Stimulated activated naive CD8-positive, alpha-beta T cell treated with anti-CD3 and anti-CD28 coated beads, Interleukin-15, Interleukin-2, amounts not matched to agents 100 U/mL and 50 U/mL, for 24 hours (primary cell): ENCODE data around the gene VIPR1.

Source experiments
- ATAC-seq: fragments of 150-1000 bp; cut with Tn5 transposase; one replicate; pipeline ENCODE4 v1.10.0; 2021
- DNase-seq: peaks from one replicate; pipeline ENCODE4 v3.0.0; 2021

Gene VIPR1

DNA sequence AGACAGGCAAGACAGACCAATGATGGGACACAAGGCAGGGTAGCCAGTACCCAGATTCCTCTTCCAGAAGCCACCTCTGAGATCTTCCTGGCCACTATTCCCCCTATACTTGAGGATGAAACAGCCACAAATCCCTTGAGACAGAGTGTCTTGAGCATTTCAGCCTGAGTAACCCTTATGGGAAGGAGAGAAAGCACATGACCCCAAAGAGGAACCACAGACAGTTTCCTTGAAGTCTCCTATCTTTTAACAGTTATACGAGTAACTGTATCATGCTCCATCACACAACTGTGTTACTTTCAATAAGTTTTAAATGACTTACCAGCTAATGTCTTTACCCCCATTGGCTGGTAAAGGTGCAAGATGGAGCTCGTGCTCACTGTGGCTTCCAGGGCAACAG is 9.3 kb downstream of the VIPR1 start:
- ATAC-seq (no peak), DNase-seq (no peak)

DNA sequence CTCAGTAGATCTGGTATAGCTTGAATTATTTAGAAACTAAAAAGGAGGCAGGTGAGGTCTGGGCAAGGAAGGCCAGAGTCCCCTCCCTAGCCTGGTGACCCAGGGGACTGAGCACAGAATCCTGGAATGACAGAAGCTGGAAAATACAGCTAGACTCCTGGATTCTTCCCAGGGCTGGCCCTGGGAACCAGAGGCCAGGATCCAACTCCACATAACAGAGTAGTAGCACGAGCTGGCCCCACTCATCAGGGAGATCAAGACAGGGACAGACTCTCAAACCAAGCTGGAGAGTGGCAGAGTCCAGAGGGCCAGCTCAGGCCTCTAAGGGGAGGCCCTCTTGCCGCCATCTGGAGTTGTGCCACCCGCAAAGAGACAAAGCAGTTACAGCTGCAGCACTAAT is 10.7 kb downstream of the VIPR1 start:
- no peak for ATAC-seq
- no peak for DNase-seq

DNA sequence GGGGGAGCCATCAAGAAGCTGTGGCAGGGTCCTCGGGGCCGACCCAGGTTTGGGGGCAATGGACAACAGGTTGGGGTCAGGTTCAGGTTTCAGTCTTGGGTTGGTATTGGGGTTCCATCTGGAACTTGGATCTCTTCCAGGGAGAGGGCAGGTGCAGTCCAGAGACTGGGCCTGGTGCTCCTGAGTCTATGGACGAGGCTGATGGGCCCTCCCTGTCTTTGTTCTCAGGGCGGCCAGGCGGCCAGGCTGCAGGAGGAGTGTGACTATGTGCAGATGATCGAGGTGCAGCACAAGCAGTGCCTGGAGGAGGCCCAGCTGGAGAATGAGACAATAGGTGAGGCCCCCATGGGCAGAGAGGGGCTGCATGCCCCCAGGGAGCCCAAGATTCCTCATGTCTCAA is 11.1 kb downstream of the VIPR1 start:
- ATAC-seq (no peak), DNase-seq (no peak)

DNA sequence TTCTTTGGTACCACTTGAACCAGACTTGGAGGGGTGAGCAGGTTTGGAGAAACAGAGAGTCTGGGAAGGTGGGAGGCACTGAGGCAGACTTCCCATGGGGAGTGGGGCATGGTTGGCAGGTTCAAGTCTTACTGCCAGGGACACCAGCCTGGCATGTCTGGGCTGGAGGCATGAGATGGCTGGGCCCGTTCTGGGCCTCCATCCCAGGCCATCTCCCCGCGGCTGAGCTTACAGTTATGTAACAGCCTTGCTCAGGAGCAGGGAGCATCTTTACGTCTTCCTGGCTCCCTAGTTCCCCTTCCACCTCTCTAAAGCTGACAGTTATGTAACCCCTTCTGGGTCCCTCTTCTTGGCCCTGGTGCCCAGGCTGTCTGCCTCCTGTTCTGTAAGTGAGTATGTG is 12.4 kb downstream of the VIPR1 start:
- DNase-seq (no peak), ATAC-seq (no peak)

DNA sequence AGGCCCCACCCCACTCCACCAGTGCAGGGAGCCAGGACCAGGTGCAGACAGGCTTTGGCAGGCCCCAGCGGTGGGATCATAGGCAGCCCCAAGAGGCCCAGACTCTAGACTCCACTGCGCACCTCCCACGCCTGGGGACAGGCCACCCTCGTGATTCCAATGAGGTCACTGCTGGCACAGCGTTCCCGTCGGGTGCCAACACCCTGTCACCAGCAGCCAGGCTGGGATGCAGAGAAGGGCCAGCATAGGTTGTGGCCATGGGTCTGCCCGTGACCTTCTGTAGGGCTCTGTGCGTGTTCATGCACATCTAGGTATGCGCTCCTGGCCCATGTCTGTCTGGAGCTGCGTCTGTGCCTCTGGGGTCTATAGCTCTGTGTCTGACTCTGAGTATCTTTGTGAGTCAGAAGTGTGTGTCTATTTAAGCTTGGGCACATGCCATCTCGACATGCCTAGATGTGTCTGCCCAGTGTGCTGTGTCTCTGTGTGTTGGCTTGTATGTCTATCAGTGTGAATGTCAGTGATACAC is 13.0 kb downstream of the VIPR1 start:
- ATAC-seq (no peak), DNase-seq (no peak)

DNA sequence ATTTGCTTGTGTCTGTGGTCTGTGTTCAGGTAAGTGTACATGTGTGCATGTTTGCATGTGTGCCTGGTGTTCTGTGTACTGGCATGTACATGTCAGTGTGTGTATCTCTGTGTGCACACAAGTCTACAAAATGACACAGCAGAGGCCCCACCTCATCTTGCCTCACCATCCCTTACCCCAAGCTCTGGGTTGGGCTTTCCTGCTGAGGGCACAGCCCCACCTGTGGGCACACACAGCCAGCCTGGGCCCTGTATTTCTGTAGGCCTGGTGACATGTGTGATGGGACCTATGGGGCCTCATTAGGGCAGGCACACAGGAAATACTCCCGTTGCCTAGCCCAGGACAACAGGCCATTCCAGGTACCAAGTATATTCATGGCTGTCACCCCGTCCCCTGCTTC is 13.5 kb downstream of the VIPR1 start:
- ATAC-seq (no peak), DNase-seq (no peak)

DNA sequence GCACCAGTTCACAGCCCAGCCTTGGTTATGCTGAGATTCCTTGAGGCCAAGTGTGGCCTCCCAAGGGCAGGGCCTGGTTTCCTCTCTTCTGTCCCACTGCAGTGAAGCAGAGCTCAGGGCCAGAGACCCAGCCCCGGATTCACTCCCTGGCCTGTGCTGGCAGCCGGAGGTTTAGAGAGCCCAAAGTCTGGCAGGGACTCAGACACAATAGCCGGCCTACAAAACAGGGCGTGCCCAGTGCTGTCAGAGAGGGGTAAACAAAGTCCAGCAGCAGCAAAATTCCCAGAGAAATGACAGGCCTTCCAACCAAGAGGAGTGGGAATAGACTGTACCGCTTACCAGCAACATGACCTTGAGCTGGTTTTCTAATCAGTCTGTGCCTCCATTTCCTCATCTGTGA is 14.0 kb downstream of the VIPR1 start:
- ATAC-seq = no peak
- no peak for DNase-seq

DNA sequence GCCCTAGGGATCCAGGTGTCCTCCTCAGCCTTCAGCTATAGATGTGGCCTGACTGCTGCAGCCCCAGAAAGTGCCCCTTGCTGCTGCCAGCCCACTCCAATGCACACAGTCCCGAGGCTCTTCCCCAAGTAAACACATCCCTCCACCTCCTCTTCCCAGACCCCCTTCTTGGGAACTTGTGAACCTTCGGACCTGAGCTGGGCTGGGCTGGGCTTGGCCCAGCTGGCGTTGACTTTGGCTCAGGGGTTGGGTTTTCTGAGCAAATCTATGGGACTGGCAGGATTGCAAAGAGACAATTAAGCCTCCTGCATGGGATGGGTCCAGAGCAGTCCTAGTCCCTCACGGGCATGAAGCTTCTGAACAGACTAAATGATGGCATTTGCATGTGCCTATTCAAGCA is 14.7 kb downstream of the VIPR1 start:
- ATAC-seq (no peak), DNase-seq (no peak)

DNA sequence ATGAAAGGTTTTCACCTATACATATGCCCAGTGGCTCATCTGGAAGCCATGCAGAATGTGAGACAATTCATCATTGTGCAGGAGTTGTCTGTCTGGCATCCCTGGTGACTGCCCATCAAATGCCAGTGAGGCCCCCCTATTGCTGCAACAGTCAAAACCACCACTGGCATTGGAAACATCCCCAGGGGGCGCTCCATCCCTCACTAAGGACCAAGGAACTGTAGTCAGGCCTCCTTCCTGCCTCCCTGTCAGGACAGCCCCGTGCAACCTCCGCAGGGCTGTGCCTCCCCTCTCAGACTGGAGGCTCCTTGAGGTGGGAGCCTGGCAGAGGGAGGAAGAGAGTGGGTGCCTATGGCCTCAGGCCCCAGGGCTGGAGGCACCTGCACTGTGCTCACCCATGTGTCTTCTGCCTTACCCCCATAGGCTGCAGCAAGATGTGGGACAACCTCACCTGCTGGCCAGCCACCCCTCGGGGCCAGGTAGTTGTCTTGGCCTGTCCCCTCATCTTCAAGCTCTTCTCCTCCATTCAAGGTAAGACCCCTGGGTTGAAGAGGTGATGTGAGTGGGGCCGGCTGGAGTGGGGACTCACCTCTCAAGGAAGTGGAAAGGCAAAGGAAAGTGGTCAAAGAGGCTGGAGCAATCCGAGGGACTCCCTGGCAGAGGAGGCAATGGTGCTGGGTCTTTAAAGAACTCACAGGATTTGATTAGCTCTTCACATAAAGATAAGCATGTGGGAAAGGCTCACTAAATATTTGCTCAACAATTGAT is 16.5 kb downstream of the VIPR1 start:
- DNase-seq = peak; percentile 38
- no peak for ATAC-seq

DNA sequence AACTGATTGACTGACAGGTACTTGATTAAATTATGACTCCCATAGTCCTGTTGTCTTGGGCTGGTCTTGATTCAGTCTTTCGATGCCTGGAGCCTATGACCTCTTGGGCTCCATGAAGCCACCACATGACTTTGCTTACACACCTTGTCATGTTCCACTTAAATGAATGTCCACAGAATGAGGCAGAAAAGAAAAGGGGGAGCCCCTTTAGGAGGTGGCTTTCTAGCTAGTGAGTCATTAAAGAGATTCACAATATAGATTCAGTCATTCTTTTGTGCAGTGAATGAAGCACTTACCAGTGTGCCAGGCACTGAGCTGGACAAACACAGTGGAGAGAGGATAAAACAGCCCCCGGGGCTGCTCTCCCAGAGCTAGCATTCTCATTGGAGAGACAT is 17.1 kb downstream of the VIPR1 start:
- ATAC-seq (peak; percentile 91), DNase-seq (no peak)

DNA sequence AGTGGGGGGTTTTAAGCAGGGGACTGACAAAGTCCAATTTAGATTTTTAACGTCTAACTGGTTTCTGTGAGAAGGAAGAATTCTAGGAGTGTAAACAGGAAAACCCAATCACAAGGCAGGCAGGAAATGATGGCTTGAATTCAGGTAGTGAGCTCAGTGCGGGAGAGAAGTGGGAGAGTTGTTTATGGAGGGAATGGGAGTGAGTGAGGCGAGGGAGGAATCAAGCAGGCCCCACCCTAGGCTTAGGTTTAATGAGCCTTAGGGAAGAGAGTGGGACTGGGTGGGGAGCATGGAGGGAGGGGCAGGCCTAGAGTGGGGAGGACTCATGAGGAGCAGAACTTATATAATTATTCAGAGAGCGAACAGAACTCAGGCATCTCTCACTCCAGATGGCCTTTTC is 17.9 kb downstream of the VIPR1 start:
- no peak for DNase-seq
- no peak for ATAC-seq

DNA sequence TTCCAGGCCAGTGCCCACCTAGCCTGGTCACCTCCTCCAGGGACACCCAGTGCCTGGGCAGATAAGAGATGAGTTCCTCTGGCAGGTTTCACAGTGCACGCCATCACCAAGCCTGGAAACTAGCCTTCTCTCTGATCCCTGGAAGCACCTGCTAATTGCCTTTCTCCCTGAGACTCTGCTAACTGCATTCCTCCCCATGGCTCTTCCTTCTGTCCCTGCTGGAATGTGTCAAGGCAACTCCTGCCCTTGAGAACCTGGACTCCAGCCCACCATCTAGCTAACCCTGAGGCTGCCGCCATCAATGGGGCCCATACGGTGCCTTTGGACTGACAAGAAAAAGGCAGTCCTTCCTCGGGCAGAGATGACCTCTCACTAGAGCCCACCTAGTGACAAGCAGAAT is 18.5 kb downstream of the VIPR1 start:
- ATAC-seq (no peak), DNase-seq (no peak)

DNA sequence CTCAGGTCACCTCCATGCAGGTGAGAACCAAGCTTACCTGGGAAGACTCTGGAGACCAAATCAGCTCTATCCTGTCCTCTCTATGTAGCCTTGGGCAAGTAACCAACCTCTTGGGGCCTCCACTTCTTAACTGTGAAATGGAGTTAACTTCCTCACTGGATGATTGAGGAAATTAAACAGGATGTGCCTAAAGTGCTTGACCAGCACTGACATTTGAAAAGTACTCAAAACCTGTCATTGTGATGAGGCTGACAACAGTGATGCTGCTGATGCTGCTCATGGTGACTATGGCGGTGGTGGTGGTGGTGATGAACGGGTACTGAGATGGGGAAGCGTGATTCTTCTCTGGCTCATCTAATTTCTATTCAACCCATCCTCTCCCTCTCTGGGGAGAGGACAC is 22.3 kb downstream of the VIPR1 start:
- no peak for DNase-seq
- no peak for ATAC-seq

DNA sequence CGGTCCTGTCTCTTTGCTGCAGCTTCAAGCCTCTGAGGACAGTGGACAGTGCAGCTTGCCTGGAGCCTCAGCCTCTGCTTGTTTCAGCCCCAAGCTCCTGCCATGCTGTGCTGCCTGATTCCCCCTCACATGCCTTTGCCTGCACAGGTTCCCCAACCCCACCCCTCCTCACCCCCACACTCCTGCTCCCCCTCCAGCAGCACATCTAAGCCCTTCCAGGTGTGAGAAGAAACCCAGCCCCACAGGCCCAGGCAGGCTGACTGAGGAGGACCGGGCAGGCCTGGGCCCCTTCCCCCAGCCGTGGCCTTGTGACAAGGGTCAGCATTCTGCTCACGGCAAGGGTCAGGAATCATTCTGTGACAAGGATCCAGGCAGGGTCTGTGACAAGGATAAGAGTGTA is 22.8 kb downstream of the VIPR1 start:
- DNase-seq (no peak), ATAC-seq (no peak)

DNA sequence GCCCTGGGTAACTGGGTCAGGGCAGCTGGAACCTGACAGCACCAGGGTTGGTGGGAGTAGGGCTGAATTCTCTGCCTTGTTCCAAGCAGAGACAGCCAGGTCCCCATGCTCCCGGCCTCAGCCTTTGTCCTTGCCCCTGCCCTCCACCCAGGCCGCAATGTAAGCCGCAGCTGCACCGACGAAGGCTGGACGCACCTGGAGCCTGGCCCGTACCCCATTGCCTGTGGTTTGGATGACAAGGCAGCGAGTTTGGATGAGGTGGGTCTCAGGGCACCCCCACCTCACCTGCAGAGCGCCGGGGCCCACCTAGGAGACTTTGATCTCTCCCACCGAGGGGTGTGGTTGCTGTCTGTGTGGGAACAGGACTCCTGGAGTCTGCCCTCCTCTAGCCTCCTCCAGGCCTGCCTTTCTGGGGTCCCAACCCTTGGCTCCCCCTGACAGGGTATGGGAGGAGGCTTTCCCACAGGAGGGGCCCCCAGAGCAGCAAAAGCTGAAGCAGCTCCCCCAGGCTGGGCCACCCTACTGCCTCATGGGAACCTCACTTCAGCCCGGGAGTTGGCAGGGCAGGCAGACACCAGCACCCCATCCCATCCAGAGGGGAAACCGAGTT is 23.4 kb downstream of the VIPR1 start:
- ATAC-seq = no peak
- no peak for DNase-seq

DNA sequence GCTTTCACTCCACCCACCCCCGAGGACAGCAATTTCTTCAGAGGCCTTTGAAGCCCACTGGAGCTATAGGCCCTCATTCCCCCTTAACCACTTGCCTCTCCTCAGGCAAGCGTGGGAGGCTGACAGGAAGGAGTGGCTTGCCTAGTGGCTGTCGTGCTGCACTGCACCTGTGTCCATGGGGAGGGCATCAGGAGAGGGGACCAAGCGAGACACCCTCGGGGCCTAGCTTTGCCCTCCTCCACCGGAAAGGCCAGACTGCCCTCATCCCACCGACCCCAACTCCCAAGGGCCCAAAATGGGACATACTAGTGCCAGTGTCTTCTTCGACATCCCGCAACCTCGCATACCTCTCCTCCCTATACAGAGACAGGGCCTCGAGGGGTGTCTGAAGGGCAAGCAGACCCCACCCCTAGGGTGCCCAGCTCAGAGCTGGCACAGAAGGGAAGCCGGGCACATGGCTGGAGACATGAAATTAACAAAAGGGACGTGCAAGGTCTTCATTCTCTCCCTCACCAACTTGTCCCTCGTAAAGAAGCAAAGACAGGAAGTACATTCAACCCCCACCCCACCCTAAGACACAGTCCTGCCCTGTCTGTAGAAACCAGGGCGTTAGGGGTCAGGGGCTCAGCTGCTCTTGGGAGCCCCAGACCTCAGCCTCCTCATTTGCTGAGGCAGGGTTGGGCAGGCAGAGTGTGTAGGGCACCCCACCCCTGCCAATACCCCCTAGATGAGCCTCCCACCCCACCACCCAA is 24.3 kb downstream of the VIPR1 start:
- peak; percentile 68 for DNase-seq
- peak; percentile 78 for ATAC-seq

DNA sequence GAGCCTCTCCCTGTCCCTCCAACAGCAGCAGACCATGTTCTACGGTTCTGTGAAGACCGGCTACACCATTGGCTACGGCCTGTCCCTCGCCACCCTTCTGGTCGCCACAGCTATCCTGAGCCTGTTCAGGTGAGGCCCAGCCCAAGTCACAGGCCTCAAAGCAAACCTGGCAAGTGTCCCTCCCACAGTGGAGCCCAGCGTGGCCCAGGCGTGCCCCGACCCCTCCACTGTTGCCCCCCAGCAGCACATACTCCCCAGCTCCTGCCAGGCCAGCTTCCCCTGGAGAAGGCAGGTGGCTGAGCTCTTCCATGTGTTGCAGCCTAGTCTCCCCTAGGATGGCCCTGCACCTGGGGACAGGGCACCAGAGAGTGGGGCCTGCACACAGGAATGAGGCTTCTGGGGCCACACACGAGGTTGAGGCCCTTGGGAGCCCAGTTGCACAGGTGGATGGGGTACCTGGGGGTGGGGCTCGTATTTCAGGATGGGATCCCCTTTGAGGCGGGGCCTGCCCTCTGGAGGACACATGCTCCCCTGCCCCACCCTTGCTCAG is 25.0 kb downstream of the VIPR1 start:
- no peak for ATAC-seq
- DNase-seq = no peak

DNA sequence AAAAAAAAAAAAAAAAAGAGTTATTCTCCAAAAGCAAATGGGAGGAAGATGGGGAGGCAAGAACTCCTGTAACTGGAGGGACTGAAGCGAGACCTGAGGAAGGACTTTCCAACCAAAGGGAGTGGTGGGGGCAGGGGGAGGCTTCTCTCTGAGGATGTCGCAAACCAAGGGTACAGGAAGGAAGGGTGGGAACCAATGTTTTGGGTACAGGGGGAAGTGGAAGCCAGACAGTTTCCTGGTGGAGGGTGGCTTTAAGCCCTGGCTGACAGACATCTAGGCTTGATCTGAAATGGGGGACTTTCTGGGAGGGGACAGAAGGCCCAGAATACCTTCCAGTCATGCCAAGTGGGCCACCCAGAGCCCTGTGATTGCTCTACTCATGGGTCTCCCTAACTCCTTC is 27.0 kb downstream of the VIPR1 start:
- ATAC-seq (no peak), DNase-seq (no peak)

DNA sequence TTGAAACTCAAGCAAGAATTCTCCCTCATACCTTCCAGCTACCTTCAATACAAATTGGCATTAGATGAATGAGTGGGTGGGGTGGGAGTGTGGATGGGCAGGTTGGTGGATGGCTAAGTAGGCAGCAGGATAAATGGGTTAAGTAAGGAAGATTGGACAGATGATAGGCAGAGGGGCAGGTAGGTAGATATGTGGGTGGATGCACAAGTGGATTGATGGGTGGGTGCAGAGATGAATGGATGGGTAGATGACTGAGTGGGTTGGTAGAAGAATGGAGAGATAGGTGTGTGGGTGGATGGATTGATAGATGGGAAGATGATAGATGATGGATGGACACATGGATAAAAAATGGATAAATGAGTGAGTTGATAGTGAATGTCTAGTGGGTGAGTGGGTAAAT is 27.6 kb downstream of the VIPR1 start:
- DNase-seq (no peak), ATAC-seq (no peak)

DNA sequence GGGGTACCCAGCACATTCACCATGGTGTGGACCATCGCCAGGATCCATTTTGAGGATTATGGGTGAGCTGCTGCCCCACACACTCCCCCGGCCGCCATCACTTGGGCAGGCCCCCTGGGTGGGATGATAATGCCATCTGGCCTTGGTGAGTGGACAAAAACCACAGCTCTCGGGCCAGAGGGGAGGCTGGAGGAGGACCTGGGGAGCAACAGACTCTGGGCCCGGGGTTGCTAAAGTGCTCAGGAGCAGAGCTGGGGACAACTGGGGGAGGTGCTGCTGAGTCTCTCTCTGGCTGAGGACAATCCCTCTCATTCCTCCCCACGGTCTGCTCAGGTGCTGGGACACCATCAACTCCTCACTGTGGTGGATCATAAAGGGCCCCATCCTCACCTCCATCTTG is 29.0 kb downstream of the VIPR1 start:
- no peak for DNase-seq
- no peak for ATAC-seq

DNA sequence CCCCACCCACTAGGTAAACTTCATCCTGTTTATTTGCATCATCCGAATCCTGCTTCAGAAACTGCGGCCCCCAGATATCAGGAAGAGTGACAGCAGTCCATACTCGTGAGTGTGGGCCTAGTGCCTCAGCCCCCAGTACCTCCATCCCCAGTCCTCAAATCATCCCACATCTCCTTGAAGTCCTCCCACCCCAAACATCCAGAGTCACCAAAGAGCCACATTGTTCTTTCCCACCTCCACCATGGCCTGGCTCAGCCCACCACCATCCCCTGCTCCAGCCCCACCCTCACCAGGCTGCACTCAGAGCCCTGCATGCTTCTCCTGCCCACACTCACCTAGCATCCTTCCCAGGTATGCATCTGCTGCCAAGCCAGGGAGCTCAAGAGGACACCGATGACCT is 29.8 kb downstream of the VIPR1 start:
- no peak for ATAC-seq
- DNase-seq = no peak

DNA sequence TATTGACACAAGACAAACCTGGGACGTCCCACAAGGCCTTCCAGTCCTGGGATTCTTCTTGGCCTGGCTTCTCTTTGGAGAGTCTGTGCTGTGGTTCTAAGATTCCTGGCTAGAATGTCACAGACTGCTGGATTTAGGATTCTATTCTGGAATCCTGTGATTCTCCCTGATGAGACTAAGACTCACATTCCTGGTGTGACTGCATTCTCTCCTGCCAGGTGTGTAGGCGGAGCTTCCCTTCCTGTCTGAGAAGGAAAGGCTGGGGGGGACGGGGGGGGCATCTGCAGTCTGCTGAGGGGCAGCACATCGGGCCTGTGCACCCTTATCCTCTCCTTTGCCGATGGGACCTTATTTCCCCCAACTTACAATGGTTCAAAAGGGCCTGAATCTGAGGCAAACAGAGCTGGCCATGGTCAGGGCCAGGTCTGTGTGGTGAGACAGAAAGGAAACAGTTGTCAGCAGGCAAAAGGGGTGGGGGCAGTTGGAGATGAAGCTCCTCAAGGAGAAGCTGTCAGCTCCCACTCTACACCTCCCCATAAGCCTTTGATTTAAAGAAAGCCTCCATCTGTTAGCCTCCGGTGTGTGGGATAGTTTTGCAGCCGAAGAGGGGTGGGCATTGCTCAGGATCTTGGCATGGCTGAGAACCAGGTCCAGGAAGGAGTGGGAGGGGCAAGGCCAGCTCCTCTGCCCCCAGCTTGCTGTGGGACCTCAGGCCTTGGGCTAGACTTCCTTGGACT is 30.9 kb downstream of the VIPR1 start:
- ATAC-seq = no peak
- DNase-seq = no peak
